ENCODE measurements around the gene CHN1. TPM values are rescaled to one million over a fixed set of nuclear protein-coding genes. Genes with fewer than 3 reads are reported as not detected.

The CHN1 gene
- polyA plus RNA-seq, 1 donor (not counting 4 experiments of a cell fraction or from before 2014, with no cell fraction given), result 2.3 TPM

GRCh38 chr2:174759381-174760065 lies 245.7 kb downstream of the CHN1 start:
- Histone ChIP-seq H3K36me3 (ENCODE audit: control insufficient read depth in 2 of 2, extremely low read depth in 1 of 2, insufficient read depth in 2 of 2, low read length in 2 of 2) (no peaks in the 10 kb centered on the region), H3K9ac (ENCODE audit: control insufficient read depth, extremely low read depth, insufficient read depth, low read length) (no peak overlapping the region), H3K4me2 (ENCODE audit: control insufficient read depth, extremely low read depth, insufficient read depth, low read depth, low read length) (no peak overlapping the region), H2AFZ (ENCODE audit: control insufficient read depth, low read length) (no peak overlapping the region), H3K4me1 (ENCODE audit: control insufficient read depth, extremely low read depth, insufficient read depth, low read length) (no peaks in the 10 kb centered on the region), H3K4me3 (ENCODE audit: control insufficient read depth in 2 of 3, extremely low read depth in 1 of 3, insufficient read depth in 2 of 3, low read depth in 1 of 3, low read length in 3 of 3) (no peak overlapping the region), H4K20me1 (ENCODE audit: control insufficient read depth, extremely low read depth, insufficient read depth, low read length) (no peaks in the 10 kb centered on the region), H3K9me1 (ENCODE audit: control insufficient read depth, extremely low read depth, insufficient read depth, low read length) (no peaks in the 10 kb centered on the region), H3K79me2 (ENCODE audit: control insufficient read depth, insufficient read depth, low read length) (no peaks in the 10 kb centered on the region), H3K9me3 (ENCODE audit: control insufficient read depth, low read depth, low read length) (no peaks in the 10 kb centered on the region), H3K27me3 (ENCODE audit: control insufficient read depth, extremely low read depth, insufficient read depth, low read length) (no peaks in the 10 kb centered on the region), H3K27ac (ENCODE audit: control insufficient read depth, insufficient read depth, low read length) (no peak overlapping the region)
- dilution Hi-C loops (cut with MboI; ENCODE audit: extremely low pct_ligation_motif_present, low sequenced_read_pairs), result loop anchor here (25.0 kb wide), 1 partner anchor 203 kb away; no protein-coding TSS in a partner anchor
- no peak for FAIRE-seq
- TF ChIP-seq CTCF (optimal IDR thresholded peaks at IDR 0.05 in 1 of 3, IDR thresholded peaks at IDR 0.05 in 1 of 3, conservative IDR thresholded peaks at IDR 0.05 in 1 of 3; ENCODE audit: extremely low read depth in 1 of 3, insufficient read depth in 2 of 3, low read length in 3 of 3), result no peak
- TF ChIP-seq EZH2 (IDR thresholded peaks at IDR 0.05; ENCODE audit: low read length), result no peak
- DNase-seq (ENCODE audit: low read depth, low spot score), result no peak

- Histone ChIP-seq H4K20me1 (ENCODE audit: control insufficient read depth, extremely low read depth, insufficient read depth, low read length) (no peaks in the 10 kb centered on the region), H3K36me3 (ENCODE audit: control insufficient read depth in 2 of 2, extremely low read depth in 1 of 2, insufficient read depth in 2 of 2, low read length in 2 of 2) (no peaks in the 10 kb centered on the region), H3K27me3 (ENCODE audit: control insufficient read depth, extremely low read depth, insufficient read depth, low read length) (no peaks in the 10 kb centered on the region), H3K9ac (ENCODE audit: control insufficient read depth, extremely low read depth, insufficient read depth, low read length) (no peak overlapping the region), H3K4me1 (ENCODE audit: control insufficient read depth, extremely low read depth, insufficient read depth, low read length) (no peaks in the 10 kb centered on the region), H3K27ac (ENCODE audit: control insufficient read depth, insufficient read depth, low read length) (no peak overlapping the region), H2AFZ (ENCODE audit: control insufficient read depth, low read length) (no peak overlapping the region), H3K9me1 (ENCODE audit: control insufficient read depth, extremely low read depth, insufficient read depth, low read length) (no peaks in the 10 kb centered on the region), H3K9me3 (ENCODE audit: control insufficient read depth, low read depth, low read length) (no peaks in the 10 kb centered on the region), H3K79me2 (ENCODE audit: control insufficient read depth, insufficient read depth, low read length) (no peaks in the 10 kb centered on the region), H3K4me3 (ENCODE audit: control insufficient read depth in 2 of 3, extremely low read depth in 1 of 3, insufficient read depth in 2 of 3, low read depth in 1 of 3, low read length in 3 of 3) (no peak overlapping the region), H3K4me2 (ENCODE audit: control insufficient read depth, extremely low read depth, insufficient read depth, low read depth, low read length) (no peak overlapping the region)
- dilution Hi-C loops (cut with MboI; ENCODE audit: extremely low pct_ligation_motif_present, low sequenced_read_pairs), result loop anchor here (25.0 kb wide), 1 partner anchor 206 kb away; no protein-coding TSS in a partner anchor
- FAIRE-seq (no peak), DNase-seq (ENCODE audit: low read depth, low spot score) (no peak)
- TF ChIP-seq EZH2 (IDR thresholded peaks at IDR 0.05; ENCODE audit: low read length), result no peak
- no peak for TF ChIP-seq CTCF (optimal IDR thresholded peaks at IDR 0.05 in 1 of 3, IDR thresholded peaks at IDR 0.05 in 1 of 3, conservative IDR thresholded peaks at IDR 0.05 in 1 of 3; ENCODE audit: extremely low read depth in 1 of 3, insufficient read depth in 2 of 3, low read length in 3 of 3)
These were observed 248.4 kb downstream of the CHN1 start for GRCh38 chr2:174756743-174757142.
